GM12878 (cell line): ENCODE results near the gene PRUNE2. TPM values are rescaled to one million over a fixed set of nuclear protein-coding genes. Genes with fewer than 3 reads are reported as not detected.

Experiments
- ATAC-seq: fragments of 200-7000 bp; cut with Tn5 transposase; 3 replicates; pipeline ENCODE4 v1.9.1; 2020; ENCODE audit warnings: mild to moderate bottlenecking, moderate library complexity
- BruUV-seq: library from RNA; stranded (reverse); fragments of 400-500 nt; replicated peaks from 2 replicates; lab custom pipeline; 2021; lab: Mats Ljungman, UMichigan
- CTCF ChIA-PET: fragments of 300-600 bp; sonication (Branson Sonifier 250); formaldehyde crosslinking; extraction: SDS; loops from one replicate; lab custom pipeline; 2021; ENCODE audit warnings: inconsistent platforms; lab: Yijun Ruan, JAX
- POLR2A ChIA-PET: fragments of 350-600 bp; formaldehyde crosslinking; extraction: SDS; loops from one replicate; lab custom pipeline; 2021; ENCODE audit warnings: inconsistent platforms; lab: Charles Lee
- RAD21 ChIA-PET: fragments of 300-600 bp; sonication (Branson Sonifier 250); formaldehyde crosslinking; loops from one replicate; lab custom pipeline; 2023; ENCODE audit warnings: antibody characterized with exemption; ENCODE audit not compliant: unreplicated experiment; lab: Charles Lee
- SMC1A ChIA-PET: fragments of 300-600 bp; sonication (Branson Sonifier 250); formaldehyde crosslinking; loops from one replicate; lab custom pipeline; 2023; ENCODE audit not compliant: unreplicated experiment, uncharacterized antibody; lab: Charles Lee
- DNase-seq: peaks from one replicate; pipeline ENCODE4 v3.0.0-alpha.2; 2011; ENCODE audit warnings: low read depth, low spot score
- FAIRE-seq: peaks from 3 replicates; lab custom pipeline; 2011; peaks lifted over from hg19 to GRCh38; lab: Jason Lieb, UNC
- H2AFZ ChIP-seq: 2 replicates; pipeline ENCODE4 v1.6.0; 2011; ENCODE audit warnings: low read depth, low read length, control low read depth; ENCODE audit not compliant: control insufficient read depth
- H3K27ac ChIP-seq: 2 replicates; pipeline ENCODE4 v1.5.1; 2011; ENCODE audit warnings: control low read depth; ENCODE audit not compliant: control insufficient read depth, insufficient read depth
- H3K27me3 ChIP-seq, 2 experiments: replicated peaks in 1 of 2; 2 replicates each; pipeline versions ENCODE4 v1.6.0 to v1.6.1; 2011; ENCODE audit warnings: low read length in 1 of 2; ENCODE audit not compliant: control insufficient read depth in 2 of 2, insufficient read depth in 2 of 2
- H3K36me3 ChIP-seq, 2 experiments: 2 replicates each; pipeline ENCODE4 v1.5.1; 2011; ENCODE audit warnings: low read length in 1 of 2; ENCODE audit not compliant: control insufficient read depth in 2 of 2, insufficient read depth in 2 of 2
- H3K4me1 ChIP-seq: 2 replicates; pipeline ENCODE4 v1.6.1; 2011; ENCODE audit warnings: mild to moderate bottlenecking, low read length, moderate library complexity, mixed read lengths; ENCODE audit not compliant: control insufficient read depth, insufficient read depth
- H3K4me2 ChIP-seq: 2 replicates; pipeline ENCODE4 v1.6.0; 2011; ENCODE audit warnings: control low read depth; ENCODE audit not compliant: control insufficient read depth, insufficient read depth
- H3K4me3 ChIP-seq: fragments of 200-600 bp; sonication (generic); 2 replicates; pipeline ENCODE4 v1.5.1; 2016
- H3K79me2 ChIP-seq: 2 replicates; pipeline ENCODE4 v1.6.0; 2011; ENCODE audit warnings: low read length; ENCODE audit not compliant: control insufficient read depth, insufficient read depth
- H3K9ac ChIP-seq: 2 replicates; pipeline ENCODE4 v1.8.0; 2011; ENCODE audit warnings: low read length, control low read depth, mixed read lengths; ENCODE audit not compliant: control insufficient read depth, insufficient read depth
- H3K9me3 ChIP-seq: replicated peaks from 3 replicates; pipeline ENCODE4 v1.5.1; 2011; ENCODE audit warnings: mild to moderate bottlenecking, low read length; ENCODE audit not compliant: control insufficient read depth, insufficient read depth
- H4K20me1 ChIP-seq: 2 replicates; pipeline ENCODE4 v1.6.0; 2011; ENCODE audit not compliant: control insufficient read depth, insufficient read depth
- CBX3 ChIP-seq: fragments of 200-600 bp; sonication (generic); IDR thresholded peaks from 2 replicates; pipeline ENCODE4 v1.6.1; 2016; ENCODE audit warnings: low read depth, borderline replicate concordance
- LARP7 ChIP-seq: fragments of 450-650 bp; IDR thresholded peaks from 2 replicates; pipeline ENCODE4 v1.6.1; 2017; ENCODE audit warnings: mild to moderate bottlenecking
- NFYA ChIP-seq: IDR thresholded peaks from 2 replicates; pipeline ENCODE4 v1.6.1; 2011; ENCODE audit warnings: low read depth, mild to moderate bottlenecking, low read length, improper control_type of control experiment, borderline replicate concordance
- RAD51 ChIP-seq: fragments of 450-650 bp; IDR thresholded peaks from 2 replicates; pipeline ENCODE4 v1.6.1; 2016; ENCODE audit warnings: moderate library complexity, mild to moderate bottlenecking, inconsistent platforms
- RB1 ChIP-seq: fragments of 450-650 bp; formaldehyde crosslinking; IDR thresholded peaks from 2 replicates; pipeline ENCODE4 v1.6.1; 2017; ENCODE audit warnings: mild to moderate bottlenecking, borderline replicate concordance
- RBBP5 ChIP-seq: fragments of 200-600 bp; sonication (generic); conservative IDR thresholded peaks from 2 replicates; pipeline ENCODE4 v1.6.1; 2016
- STAT3 ChIP-seq: IDR thresholded peaks from 2 replicates; pipeline ENCODE4 v1.6.1; 2011; ENCODE audit warnings: low read depth, low read length, improper control_type of control experiment
- TCF12 ChIP-seq: IDR thresholded peaks from 2 replicates; pipeline ENCODE4 v1.6.1; 2011; ENCODE audit warnings: low read depth, mild to moderate bottlenecking, low read length
- ZNF207 ChIP-seq: fragments of 450-650 bp; IDR thresholded peaks from 2 replicates; pipeline ENCODE4 v1.6.1; 2014; ENCODE audit warnings: antibody characterized with exemption, mild to moderate bottlenecking, borderline replicate concordance
- ZNF274 ChIP-seq: IDR thresholded peaks from one replicate; pipeline ENCODE4 v1.8.0; 2011; ENCODE audit not compliant: insufficient read length, insufficient read depth
- ZNF384 ChIP-seq: IDR thresholded peaks from 2 replicates; pipeline ENCODE4 v1.6.1; 2012; ENCODE audit warnings: low read depth, mild to moderate bottlenecking, low read length, improper control_type of control experiment, borderline replicate concordance
- ZNF622 ChIP-seq: fragments of 450-650 bp; IDR thresholded peaks from 2 replicates; pipeline ENCODE4 v1.6.1; 2017; ENCODE audit warnings: mild to moderate bottlenecking, inconsistent platforms
- WGBS: methylation state at CpG from one replicate; pipeline ENCODE4 v1.1.6; 2016; ENCODE audit warnings: low lambda C conversion rate; ENCODE audit not compliant: insufficient replicate concordance, insufficient coverage; ENCODE audit errors: missing lambda C conversion rate; 5-methylcytosine and 5-hydroxymethylcytosine counted together
- in situ Hi-C: fragments of 300-500 bp; cut with MboI; formaldehyde crosslinking; loops from 9 replicates; pipeline ENCODE4 v1.14.3; 2018; ENCODE audit warnings: mixed read lengths
- intact Hi-C: fragments of 100-400 bp; cut with micrococcal nuclease; formaldehyde crosslinking; loops from one replicate; pipeline ENCODE4 v1.14.2; 2022; ENCODE audit not compliant: unreplicated experiment
- polyA plus RNA-seq, 11 experiments: library from polyadenylated mRNA; depleted of rRNA in 4 of 11; unstranded in 6 of 11; stranded (reverse) in 5 of 11; fragments of >200 nt; fragmentation: Nextera tagmentation in 4 of 11; fragmentation: Illumina TruSeq in 1 of 11; extraction: Ambion mirVana in 4 of 11; extraction: Trizol in 1 of 11; gene quantifications; 1 replicate in 1 of 11; 2 replicates in 10 of 11; pipeline versions ENCODE4 v1.2.1 to v1.2.3, GENCODE V29; 2011 to 2016; ENCODE audit warnings: inconsistent platforms in 2 of 11, missing spikeins in 2 of 11, low read depth in 1 of 11
- total RNA-seq, 4 experiments: library from RNA; depleted of rRNA in 3 of 4; stranded (reverse); fragments of >200 nt in 3 of 4; fragmentation: Illumina TruSeq in 1 of 4; extraction: Trizol in 1 of 4; gene quantifications; 2 replicates each; pipeline versions ENCODE4 v1.2.1 to v1.2.3, GENCODE V29; 2013 to 2021
- TF ChIP-seq, protein P1 (sequence below): fragments of 450-650 bp; IDR thresholded peaks from 2 replicates; pipeline ENCODE4 v1.6.1; 2014; ENCODE audit warnings: mild to moderate bottlenecking
- TF ChIP-seq, protein P2 (sequence below): fragments of 450-650 bp; formaldehyde crosslinking; IDR thresholded peaks from 2 replicates; pipeline ENCODE4 v1.4.0; 2020; ENCODE audit warnings: mild to moderate bottlenecking, moderate library complexity

The PRUNE2 gene
- total and polyA plus RNA-seq, 10 of the 15 experiments (the other 5 are each of a cell fraction or from before 2014, with no cell fraction given): 0.07 to 0.63 (median 0.25) TPM

DNA sequence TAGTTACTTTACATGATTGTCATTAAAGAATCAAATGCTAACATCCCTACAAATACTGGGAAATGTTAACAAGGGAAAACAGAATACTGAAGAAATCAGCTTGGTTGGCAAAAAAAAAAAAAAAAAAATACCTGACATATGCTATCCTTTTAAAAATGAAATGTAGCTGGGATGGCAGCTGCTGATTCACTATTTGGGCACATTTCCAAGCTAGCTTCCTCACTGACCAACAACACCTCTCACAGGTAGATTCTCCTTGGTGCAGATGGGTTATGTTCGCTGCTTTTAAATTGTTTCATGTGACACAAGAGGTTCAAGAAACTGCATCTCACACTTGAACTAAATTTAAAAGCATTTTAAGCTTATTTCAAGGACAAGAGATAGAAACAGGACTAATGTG, 6.1 kb upstream of the PRUNE2 start:
- no peaks in the 10 kb centered on the region for H3K9me3 ChIP-seq
- 0% methylated on average over 1 of the region's 1 CpG for WGBS
- in situ Hi-C loops: no loop called here
- SMC1A ChIA-PET: no interaction called here
- FAIRE-seq (no peak), DNase-seq (no peak), ATAC-seq (no peak)
- H3K79me2 ChIP-seq: no peaks in the 10 kb centered on the region
- H3K9ac ChIP-seq: no peak overlapping the region
- H2AFZ ChIP-seq: no peak overlapping the region
- H3K27ac ChIP-seq: no peak overlapping the region
- TF ChIP-seq RBBP5 (no peak), NFYA (no peak), RB1 (no peak), ZNF207 (no peak), CBX3 (no peak), LARP7 (no peak)
- H3K36me3 ChIP-seq: no peaks in the 10 kb centered on the region
- no TSS peak for BruUV-seq
- RAD21 ChIA-PET: no interaction called here
- CTCF ChIA-PET: interaction anchor here (0.7 to 1.7 kb wide), 2 partner anchors 78 to 686 kb away, joined by 3 read pairs; no protein-coding TSS in a partner anchor
- H3K4me2 ChIP-seq: no peak overlapping the region
- intact Hi-C loops: no loop called here
- H3K27me3 ChIP-seq: peaks cover 0 to 4% of the 10 kb centered on the region in 2 experiments; a peak in 2 of 4 replicates
- H3K4me1 ChIP-seq: no peaks in the 10 kb centered on the region
- POLR2A ChIA-PET: interaction anchor here (0.6 to 0.8 kb wide), 2 partner anchors 10 to 205 kb away, joined by 4 to 5 read pairs; no protein-coding TSS in a partner anchor
- no peaks in the 10 kb centered on the region for H4K20me1 ChIP-seq
- H3K4me3 ChIP-seq: no peak overlapping the region

GRCh38 chr9:76910861-76911260, 4.9 kb upstream of the PRUNE2 start:
- 65% methylated on average over 3 of the region's 3 CpGs for WGBS
- Histone ChIP-seq H3K27me3 (peaks cover 0 to 4% of the 10 kb centered on the region in 2 experiments; a peak in 3 of 4 replicates), H3K9ac (no peak overlapping the region), H3K9me3 (no peaks in the 10 kb centered on the region), H3K36me3 (no peaks in the 10 kb centered on the region), H3K79me2 (no peaks in the 10 kb centered on the region), H3K27ac (no peak overlapping the region), H2AFZ (no peak overlapping the region), H3K4me2 (no peak overlapping the region), H3K4me1 (no peaks in the 10 kb centered on the region), H3K4me3 (no peak overlapping the region), H4K20me1 (no peaks in the 10 kb centered on the region)
- TF ChIP-seq, protein P1, sequence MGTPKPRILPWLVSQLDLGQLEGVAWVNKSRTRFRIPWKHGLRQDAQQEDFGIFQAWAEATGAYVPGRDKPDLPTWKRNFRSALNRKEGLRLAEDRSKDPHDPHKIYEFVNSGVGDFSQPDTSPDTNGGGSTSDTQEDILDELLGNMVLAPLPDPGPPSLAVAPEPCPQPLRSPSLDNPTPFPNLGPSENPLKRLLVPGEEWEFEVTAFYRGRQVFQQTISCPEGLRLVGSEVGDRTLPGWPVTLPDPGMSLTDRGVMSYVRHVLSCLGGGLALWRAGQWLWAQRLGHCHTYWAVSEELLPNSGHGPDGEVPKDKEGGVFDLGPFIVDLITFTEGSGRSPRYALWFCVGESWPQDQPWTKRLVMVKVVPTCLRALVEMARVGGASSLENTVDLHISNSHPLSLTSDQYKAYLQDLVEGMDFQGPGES: no peak
- TF ChIP-seq ZNF384 (no peak), ZNF274 (no peak), ZNF622 (no peak), STAT3 (no peak), RAD51 (no peak), TCF12 (no peak)
- TF ChIP-seq, protein P2, sequence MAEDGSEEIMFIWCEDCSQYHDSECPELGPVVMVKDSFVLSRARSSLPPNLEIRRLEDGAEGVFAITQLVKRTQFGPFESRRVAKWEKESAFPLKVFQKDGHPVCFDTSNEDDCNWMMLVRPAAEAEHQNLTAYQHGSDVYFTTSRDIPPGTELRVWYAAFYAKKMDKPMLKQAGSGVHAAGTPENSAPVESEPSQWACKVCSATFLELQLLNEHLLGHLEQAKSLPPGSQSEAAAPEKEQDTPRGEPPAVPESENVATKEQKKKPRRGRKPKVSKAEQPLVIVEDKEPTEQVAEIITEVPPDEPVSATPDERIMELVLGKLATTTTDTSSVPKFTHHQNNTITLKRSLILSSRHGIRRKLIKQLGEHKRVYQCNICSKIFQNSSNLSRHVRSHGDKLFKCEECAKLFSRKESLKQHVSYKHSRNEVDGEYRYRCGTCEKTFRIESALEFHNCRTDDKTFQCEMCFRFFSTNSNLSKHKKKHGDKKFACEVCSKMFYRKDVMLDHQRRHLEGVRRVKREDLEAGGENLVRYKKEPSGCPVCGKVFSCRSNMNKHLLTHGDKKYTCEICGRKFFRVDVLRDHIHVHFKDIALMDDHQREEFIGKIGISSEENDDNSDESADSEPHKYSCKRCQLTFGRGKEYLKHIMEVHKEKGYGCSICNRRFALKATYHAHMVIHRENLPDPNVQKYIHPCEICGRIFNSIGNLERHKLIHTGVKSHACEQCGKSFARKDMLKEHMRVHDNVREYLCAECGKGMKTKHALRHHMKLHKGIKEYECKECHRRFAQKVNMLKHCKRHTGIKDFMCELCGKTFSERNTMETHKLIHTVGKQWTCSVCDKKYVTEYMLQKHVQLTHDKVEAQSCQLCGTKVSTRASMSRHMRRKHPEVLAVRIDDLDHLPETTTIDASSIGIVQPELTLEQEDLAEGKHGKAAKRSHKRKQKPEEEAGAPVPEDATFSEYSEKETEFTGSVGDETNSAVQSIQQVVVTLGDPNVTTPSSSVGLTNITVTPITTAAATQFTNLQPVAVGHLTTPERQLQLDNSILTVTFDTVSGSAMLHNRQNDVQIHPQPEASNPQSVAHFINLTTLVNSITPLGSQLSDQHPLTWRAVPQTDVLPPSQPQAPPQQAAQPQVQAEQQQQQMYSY: no peak
- ChIA-PET CTCF (interaction anchor here (1.7 kb wide), 1 partner anchor 80 kb away, joined by 3 read pairs; no protein-coding TSS in a partner anchor), POLR2A (no interaction called here), SMC1A (interaction anchor here (0.5 kb wide), 1 partner anchor 25 kb away, joined by 4 read pairs; no protein-coding TSS in a partner anchor), RAD21 (no interaction called here)
- DNase-seq (no peak), FAIRE-seq (no peak), ATAC-seq (no peak)
- intact Hi-C loops (no loop called here), in situ Hi-C loops (no loop called here)
- BruUV-seq: no TSS peak
